Epithelial cell of proximal tubule (primary cell): ENCODE results near the gene NAPA. TPM values are rescaled to one million over a fixed set of nuclear protein-coding genes. Genes with fewer than 3 reads are reported as not detected.

Experiments used
- DNase-seq: peaks from one replicate; pipeline ENCODE4 v3.0.0-alpha.2; 2011; ENCODE audit warnings: low read depth
- H3K4me3 ChIP-seq: 2 replicates; pipeline ENCODE4 v1.5.1; 2011; ENCODE audit warnings: low read depth, mild to moderate bottlenecking, low read length
- CTCF ChIP-seq: conservative IDR thresholded peaks from 2 replicates; pipeline ENCODE4 v1.5.1; 2012; ENCODE audit warnings: low read depth, mild to moderate bottlenecking, low read length
- total RNA-seq: library from RNA; depleted of rRNA; stranded (reverse); fragments of >200 nt; gene quantifications from 2 replicates; pipeline ENCODE4 v1.2.3, GENCODE V29; 2015

Gene NAPA
- total RNA-seq, 1 donor from 2014 or later: 78.9 TPM

- TF ChIP-seq CTCF: no peak
- no peak for DNase-seq
- H3K4me3 ChIP-seq: no peak overlapping the region
Measured at GRCh38 chr19:47503826-47504150, 11.1 kb downstream of the NAPA start.

- H3K4me3 ChIP-seq: no peak overlapping the region
- TF ChIP-seq CTCF: no peak
- DNase-seq: no peak
Measured at GRCh38 chr19:47503130-47503825, 11.6 kb downstream of the NAPA start.

- no peak for DNase-seq
- no peak for TF ChIP-seq CTCF
- no peak overlapping the region for H3K4me3 ChIP-seq
Measured at GRCh38 chr19:47499863-47500830, 14.7 kb downstream of the NAPA start.

- DNase-seq: no peak
- H3K4me3 ChIP-seq: no peak overlapping the region
- TF ChIP-seq CTCF: no peak
Measured at GRCh38 chr19:47499371-47499770, 15.5 kb downstream of the NAPA start.

DNA sequence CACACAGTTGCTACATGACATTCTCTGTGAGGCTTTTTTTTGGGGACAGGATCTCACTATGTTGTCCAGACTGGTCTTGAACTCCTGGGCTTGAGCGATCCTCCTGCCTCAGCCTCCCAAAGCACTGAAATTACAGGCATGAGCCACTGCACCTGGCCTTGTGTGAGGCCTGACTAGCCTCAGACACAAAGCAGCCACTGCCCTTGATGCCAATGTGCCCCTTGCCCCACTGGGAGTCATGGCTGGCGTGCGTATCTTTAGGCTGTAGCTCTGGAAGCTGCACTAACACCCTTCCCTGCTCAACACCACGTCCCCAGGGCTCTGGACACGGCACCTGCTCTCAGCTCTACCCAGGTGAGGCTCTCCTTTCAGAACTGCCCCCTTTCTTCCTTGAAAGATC lies 16.3 kb downstream of the NAPA start:
- H3K4me3 ChIP-seq: no peak overlapping the region
- TF ChIP-seq CTCF: no peak
- DNase-seq: no peak

- TF ChIP-seq CTCF: no peak
- no peak overlapping the region for H3K4me3 ChIP-seq
- no peak for DNase-seq
Measured at GRCh38 chr19:47497821-47498520, 16.9 kb downstream of the NAPA start.
